GM21447 (cell line): ENCODE measurements around the gene LRGUK.

Experiments used
- ATAC-seq: cut with Tn5 transposase; IDR thresholded peaks from one replicate; pipeline ENCODE4 v1.9.1; 2021; ENCODE audit not compliant: unreplicated experiment

LRGUK gene

DNA sequence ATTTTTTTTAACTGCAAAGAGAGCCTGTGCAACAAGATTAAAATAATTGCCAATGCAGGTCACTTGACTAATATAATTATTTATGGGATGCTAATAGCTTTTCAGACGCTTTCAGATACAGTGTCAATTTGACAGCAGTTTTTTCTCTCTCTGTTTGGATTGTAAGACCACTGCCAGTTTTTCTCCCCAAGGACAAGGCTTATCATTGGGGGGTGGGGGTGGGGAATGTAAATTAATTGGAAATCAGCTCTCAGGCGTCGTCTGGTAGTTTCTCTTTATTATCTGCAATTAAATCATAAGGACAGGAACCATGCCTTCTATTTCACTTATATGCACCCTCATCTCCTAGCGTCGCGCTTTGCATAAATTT lies 559 bp upstream of the LRGUK start:
- no peak for ATAC-seq

DNA sequence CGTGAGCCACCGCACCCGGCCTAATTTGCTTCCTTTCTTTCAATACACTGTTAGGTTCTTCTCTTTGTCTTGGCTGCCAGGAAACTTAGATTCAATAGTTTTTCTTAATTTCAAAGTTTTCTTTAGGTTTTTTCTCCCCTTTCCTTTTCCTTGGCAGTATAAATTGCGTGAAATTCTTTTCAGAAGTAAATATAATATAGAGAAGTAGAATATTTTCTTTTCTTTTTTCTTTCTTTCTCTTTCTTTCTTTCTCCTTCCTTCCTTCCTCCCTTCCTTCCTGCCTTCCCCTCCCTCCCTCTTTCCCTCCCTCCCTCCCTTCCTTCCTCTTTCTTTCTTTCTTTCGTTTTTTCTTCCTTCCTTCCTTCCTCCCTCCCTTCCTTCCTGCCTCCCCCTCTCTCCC lies 1.7 kb downstream of the LRGUK start:
- no peak for ATAC-seq

DNA sequence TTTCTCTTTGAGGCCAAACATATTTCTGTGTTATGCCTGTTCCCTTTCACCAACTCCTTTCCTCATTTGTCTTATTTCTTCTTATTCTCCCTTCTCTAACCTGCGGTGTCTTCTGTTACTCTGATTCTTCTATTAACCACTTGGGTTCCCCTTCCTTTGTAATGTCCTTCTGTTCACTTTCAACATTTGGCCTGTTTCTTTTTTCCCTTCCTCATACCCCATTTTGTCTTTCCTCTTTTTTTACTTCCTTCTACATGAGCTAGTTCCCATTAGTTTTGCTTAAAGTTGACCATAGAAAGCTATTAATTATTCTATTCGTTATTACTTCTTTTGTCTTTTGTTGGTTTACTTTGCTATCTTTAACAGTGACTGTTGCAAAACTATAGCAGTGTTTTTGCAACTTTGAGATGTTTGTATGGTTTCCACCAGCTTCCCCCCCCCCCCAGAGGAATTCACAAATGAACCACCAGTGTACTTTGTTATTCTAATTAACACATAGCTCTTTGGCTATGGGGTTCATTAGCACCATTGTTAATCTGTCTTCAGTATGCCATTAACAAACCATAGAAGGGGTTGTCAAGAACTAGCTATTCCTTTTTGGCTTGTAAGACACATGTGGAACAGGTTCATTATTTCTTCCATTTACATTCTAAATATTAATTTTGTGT lies 2.9 kb downstream of the LRGUK start:
- ATAC-seq, result no peak

DNA sequence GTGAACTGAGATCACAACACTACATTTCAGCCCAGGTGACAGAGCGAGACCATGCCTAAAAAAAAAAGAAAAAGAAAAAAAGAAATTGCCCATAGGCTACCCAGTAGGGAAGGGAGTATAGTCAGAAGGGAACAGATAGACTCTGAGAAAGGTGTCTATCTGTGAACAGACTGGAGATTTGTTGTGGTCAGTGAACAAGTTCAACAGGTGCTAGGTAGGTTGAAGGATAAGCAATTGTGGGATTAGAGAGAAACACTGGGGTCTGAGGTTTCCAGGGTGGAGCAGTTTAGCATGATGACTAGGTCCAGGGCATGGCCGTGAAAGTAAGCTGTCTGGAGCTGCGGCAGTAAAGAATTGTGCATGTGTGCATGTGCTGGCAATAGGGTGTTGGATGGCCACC lies 6.9 kb downstream of the LRGUK start:
- ATAC-seq, result no peak

DNA sequence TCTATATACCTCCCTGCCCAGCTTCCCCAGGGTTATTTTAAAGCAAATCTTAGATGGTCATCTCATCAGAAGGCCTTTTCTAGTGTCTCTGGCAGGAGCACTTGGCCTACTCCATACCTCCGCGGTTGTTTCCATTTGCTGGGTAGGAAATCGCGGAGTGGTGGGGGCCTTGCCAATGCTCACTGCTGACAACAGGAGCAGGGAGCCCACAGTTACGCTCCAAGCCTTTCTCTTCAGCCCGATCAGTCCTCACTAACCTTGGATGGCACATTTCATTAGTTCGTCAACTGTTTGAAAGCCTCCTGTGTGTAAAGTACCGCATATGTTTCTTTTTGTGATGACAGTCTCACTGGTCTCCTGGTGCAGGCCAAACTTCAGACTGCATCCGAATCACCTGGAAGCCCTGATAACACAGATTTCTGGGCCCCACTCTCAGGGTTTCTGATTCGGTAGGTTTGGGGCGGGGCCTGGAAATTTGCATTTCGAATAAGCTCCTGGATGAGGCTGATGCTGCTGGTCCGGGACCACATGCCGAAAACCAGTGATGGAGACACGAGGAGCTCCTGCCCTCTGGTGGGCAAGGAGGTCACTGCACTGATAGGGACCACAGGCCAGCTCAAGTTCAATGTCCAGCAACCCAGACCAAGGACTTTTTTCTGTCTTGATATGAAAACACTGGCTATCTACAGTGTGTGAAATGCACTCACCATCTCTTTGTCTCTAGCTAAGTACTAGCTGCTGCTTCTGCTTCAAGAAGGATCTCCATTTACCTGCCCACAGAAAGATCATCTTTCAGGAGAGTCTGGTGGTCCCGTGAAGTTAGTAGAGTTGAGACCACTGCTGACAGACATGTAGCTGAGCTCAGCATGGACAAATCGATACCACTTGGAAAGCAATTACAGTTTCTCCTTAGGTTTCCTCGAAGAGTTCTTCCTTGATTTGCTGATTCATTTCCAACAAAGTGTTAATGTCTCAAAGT lies 14.0 kb downstream of the LRGUK start:
- ATAC-seq, result peak; percentile 83

DNA sequence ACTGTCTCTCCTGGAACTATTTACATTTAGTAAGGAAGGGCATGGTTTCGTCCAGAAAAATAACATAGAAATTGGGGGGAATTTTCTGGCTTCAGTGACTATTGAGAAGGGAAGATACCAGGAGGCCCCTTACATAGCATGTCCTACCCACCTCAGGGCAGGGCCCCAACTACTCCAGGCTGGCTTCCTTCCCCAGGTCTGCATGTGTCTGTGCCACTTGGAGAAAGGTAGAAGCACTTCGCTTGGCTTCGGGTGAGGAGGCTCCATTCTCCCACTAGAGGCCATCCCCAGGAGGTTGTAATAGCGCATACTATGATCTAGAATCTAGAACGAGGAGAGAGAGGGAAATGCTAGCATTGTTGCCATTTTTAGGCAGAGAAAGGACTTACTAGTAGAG lies 14.7 kb downstream of the LRGUK start:
- no peak for ATAC-seq

DNA sequence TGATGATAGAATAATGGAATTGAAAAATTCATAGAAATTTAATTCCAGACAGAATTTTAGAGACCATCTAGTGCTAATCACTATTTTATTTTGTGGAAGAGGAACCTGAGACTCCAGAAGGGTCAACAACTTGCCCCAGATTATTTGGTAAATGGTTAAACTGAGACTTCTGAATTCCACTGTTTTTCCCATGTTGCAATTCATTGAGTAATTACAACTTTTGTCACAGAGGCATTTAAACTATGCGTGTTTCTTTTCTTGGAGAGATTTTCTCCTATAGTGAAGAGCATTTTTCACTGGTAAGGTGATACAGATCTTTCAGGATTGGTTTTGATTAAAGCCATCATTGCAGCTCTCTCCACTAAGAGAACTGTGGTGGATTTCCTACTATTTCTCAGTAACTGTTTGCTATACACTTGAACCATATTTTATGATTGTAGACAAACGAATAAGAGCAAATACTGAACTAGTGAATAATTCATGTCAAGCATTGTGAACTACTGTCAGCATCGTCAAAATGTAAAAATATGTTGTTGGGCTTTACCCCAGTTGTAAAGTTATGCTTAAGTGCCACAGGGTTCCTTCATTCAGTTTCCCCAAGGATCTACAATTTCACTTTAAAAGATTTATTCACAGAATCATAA lies 26.5 kb downstream of the LRGUK start:
- ATAC-seq, result no peak

DNA sequence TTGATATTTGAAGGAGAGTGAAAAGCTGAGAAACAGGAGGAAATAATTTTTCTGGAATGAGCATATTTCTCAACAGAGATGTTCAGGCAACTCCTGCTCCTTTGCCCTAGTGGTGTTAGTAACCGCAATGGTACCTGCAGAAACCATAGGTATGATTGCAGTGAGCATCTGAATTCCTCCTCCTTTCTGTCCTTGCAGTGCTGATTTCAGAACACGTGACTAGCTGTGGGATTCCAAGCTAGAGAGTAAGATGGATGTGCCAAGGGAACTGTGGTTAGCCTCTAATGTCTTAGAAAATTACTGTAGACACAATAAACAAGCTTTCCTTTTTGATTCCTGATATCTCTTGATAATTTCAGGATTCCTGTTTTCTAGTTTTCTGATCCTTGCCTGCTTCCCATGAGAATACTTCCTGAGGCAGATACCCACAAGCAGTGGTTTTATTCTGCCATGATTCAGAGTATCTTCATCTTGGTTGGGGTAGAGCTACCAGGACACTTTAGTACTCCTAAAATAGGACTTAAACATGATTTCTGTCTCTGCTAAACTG lies 27.5 kb downstream of the LRGUK start:
- no peak for ATAC-seq

DNA sequence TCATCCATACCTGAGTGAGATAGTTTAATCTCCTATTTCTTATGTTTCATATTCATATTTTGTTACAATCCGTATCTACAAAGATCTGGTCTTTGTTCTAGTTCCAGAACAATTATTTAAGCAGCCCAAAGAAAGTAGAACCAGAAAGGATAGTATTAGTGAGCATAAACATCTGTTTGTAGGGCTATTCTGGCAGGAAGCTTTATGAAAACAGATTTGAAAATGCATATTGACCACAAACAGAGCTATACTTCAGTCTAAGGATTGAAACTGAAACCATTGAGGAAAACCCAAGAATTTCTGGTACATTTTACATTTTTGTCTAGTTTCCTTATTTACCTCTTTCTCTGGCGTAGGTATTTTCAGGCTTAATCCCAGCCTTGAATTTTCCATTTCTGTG lies 28.1 kb downstream of the LRGUK start:
- no peak for ATAC-seq

DNA sequence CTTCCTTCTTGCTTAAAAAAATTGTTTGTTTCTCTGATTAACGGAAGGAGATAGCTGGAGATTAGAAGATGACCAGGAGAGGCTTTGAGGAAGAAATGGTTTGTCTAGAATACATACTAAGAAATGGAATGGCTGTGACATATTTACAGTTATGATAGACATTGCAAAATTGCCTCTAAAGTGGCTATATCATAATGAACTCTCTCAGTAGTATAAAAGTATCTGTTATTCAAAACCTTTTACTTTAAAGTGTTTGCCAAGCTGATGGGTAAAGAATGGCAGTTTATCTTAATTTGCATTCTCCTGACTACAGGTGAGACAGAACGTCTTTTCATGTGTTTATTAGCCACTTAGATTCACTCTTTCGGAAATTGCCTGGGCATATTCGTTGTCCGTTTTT lies 28.7 kb downstream of the LRGUK start:
- no peak for ATAC-seq

DNA sequence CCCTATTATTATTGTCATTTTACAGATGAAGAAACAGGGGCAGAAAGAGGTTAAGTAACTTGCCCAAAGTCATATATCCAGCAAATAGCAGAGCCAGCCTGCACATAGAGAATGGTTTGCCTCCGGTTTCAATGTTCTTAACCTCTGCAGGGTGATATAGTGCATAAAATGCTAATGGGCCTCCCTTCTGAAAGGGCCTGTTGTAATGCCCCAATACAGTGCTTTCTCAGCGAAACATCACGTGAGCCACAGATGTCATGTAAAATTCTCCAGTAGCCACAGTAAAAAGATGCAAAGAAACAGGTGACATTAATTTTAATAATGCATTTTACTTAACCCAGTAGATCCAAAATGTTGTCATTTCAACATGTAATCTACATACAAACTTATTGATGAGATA lies 38.1 kb downstream of the LRGUK start:
- ATAC-seq, result no peak

DNA sequence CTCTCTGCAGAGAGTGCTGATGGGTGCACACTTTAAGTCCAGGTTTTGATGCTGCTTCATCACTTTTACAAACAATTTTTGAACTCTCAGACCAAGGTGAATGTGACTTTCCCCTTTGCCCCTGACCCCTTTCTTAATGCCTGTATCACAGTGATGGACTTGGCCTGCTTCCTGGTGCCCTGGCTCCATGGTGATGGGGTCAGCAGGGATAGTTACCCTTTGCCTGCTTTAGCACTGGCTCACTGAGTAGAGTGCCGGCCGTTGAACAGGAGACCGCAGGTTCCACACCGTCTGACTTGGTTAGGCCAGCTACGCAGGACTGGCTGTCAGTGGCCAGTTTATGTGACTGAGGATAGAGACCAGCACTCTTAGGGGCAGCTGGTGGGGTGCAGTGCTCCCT lies 40.1 kb downstream of the LRGUK start:
- ATAC-seq, result no peak

DNA sequence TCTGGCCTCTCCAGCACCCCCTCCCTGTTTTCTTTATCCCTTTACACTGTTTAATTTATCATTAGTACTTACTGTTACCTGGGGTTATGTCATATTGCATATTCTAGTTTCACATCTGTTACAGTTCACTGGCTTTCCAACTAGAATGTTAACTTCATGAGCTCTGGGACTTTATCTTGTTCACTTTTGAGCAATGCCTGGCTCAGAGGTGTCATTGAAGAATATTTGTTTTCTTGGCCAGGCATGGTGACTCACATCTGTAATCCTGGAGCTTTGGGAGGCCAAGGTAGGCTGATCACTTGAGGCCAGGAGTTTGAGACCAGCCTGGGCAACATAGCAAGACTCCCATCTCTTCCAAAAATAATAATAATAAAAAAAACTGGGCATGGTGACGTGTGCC lies 40.7 kb downstream of the LRGUK start:
- no peak for ATAC-seq

DNA sequence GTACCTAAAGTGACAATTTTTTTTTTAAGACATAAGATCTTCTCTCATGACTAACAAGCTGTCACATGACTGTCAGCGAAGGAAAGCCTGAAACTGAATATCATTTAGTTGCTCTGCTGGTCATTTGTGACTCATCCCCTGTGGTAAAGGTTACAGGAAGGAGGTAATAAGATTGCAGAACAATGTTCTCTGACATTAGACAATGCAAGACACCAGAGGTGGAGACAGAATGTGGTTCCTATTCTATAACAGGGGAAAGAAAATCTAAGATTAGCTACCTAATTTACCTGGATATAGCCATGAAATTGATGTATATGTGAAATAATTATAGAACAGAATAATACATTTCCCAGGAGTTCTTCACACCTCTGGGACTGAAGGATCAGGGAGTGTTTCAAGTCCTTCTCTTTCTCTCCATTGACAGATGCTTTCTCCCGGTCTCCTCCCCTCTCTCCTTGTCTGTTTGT lies 47.7 kb downstream of the LRGUK start:
- peak; percentile 98 for ATAC-seq

DNA sequence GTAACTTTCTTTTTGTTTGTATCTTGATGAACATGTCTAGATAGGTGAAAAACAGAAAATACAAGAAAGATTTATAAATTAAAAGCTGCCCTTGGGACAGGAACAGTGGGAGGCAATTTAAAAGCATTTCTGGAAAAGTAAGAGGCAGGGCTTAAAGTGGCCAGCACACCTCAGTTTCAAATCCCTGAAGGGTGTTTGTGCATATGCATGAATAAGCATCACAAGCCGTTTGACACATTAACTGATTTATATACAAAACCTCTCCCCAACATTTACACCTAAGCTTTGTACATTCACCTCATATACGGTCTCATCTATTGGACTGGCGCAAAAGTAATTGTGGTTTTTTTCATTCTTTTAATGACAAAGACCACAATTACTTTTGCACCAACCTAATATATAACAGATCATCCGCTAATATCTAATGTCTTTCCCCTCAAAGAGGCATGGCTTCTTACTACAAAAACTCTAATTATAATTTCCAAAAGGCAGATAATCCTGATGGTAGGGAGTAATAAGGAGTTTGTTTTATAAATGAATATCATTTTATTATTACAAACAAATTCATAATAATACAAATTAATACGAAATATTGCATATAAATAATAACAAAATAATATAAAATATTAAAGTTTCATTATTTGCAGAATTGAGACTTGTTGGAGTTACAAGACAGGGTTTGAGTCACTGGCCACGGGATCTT lies 48.3 kb downstream of the LRGUK start:
- ATAC-seq, result no peak

DNA sequence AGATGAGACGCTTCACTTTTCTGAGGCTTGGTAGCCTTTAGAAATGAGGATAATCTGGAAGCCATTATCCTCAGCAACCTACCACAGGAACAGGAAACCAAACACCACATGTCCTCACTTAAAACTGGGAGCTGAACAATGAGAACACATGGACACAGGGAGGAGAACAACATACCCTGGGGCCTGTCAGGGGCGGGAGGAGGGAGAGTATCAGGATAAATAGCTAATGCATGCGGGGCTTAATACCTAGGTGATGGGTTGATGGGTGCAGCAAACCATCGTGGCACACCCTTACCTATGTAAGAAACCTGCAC lies 48.9 kb downstream of the LRGUK start:
- no peak for ATAC-seq

DNA sequence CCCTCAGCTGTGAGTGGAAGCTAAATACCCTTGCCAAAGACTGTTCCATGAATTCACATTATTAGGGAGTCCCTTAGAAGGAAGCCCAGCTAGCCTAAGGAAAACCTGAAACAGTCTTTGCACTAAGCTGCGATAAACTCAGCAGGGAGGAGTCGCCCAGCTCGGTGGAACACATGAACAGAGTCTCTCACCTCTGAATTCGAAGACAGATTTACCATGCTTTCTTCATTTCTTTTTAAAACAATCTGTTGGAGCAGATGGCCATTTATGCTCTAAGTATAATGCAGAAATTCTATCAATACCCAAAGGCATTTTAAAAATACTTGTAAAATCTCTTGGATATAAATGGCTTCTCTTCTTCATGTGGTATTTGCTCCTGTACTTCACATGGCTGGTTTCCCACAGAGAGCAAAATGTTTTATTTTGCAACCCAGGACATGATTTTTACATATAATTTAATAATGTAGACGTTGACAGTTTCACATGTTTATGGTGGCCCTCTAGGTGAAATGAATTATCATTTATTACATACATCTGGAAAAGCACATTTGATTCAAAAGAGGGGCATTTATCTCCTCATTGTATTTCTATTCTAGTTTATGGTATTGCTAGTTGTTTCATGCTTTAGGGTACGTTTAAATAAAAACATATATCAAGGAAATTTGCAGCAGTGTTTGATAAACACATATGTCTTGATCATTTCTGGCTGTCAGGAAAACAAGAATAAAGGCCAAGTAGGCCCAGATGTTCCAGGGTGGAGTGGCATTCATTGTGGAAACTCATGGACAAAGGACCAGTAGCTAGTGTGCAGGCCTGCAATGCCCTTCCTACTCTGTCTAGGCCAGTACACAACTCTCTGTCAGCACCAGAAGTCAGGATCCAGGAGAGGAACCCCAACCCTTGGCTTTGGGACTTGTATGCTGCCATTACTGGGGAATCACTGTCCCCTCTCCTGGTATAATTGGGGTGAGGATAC lies 52.2 kb downstream of the LRGUK start:
- no peak for ATAC-seq

DNA sequence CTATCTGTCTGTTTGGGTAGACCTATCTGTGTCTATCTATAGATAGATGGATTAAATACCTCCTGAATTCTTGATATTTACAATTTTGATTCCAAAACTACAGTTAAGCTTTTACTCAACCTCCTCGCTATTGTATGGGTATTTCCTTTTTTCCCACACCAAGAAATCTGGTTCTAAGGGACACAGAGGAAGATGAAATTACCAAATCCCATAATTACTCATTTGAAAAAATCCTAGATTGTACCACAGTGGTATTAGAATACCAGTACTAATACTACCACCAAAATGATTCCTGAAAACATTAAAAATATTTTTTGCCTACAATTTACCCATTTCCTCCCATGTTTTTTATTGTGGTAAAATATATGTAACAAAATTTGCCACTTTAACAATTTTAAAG lies 53.2 kb downstream of the LRGUK start:
- no peak for ATAC-seq

DNA sequence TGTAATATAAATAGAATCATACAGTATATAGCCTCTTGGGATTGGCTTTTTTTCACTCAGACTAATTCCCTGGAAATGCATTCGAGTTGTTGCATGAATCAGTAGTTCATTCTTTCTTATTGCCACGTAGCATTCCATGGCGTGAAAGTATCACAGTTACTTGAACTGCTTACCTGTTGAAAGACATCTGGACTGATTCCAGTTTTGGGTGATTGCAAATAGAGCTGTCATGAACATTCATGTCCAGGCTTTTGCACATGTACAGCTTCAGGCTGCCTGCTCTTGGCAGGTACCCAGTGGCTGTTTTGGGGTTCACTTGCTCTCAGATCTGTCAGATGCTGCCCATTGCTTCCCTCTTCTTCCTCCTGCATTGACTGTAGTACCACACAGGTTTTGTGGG lies 54.9 kb downstream of the LRGUK start:
- no peak for ATAC-seq

DNA sequence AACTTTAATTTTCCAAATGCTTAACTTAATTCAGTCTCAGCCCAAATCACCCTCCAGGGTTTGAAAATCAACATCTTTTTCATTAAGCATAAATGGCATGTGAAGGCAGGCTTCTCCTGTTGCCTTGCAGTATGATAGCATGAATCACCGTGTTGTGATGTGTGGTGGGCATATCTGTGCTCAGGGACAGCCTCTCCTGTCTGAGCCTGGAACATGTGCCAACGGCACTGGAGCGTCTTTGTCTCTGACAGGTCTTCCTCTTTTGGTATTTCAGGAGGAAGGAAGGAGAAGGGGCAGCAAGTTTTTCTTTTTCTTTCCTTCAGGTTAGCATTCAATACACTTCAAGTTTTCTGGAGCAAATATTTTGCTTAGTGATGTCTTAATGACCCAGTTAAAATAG lies 57.6 kb downstream of the LRGUK start:
- ATAC-seq, result no peak
